ENCODE measurements around the gene CACNA2D2.

The CACNA2D2 gene

GRCh38 chr3:50512131-50512530, 8.7 kb upstream of the CACNA2D2 start:
- Histone ChIP-seq H3K4me3 (replicated peaks; ENCODE audit: insufficient read depth, low read length) (no peak overlapping the region), H3K27ac (replicated peaks) (no peak overlapping the region), H3K27me3 (ENCODE audit: insufficient read depth, poor library complexity, severe bottlenecking) (peaks cover 19% of the 10 kb centered on the region)
- no peak for TF ChIP-seq POLR2AphosphoS5 (IDR thresholded peaks at IDR 0.05; ENCODE audit: low read depth)
- DNase-seq (ENCODE audit: low read depth in 1 of 2, low spot score in 1 of 2): no peak

- no peak overlapping the region for H3K4me3 ChIP-seq (replicated peaks; ENCODE audit: insufficient read depth, low read length)
- no peak overlapping the region for H3K27ac ChIP-seq (replicated peaks)
- TF ChIP-seq CTCF (IDR thresholded peaks at IDR 0.05; ENCODE audit: insufficient read depth, low read length) (no peak), GABPA (IDR thresholded peaks at IDR 0.05; ENCODE audit: low read depth) (no peak), REST (IDR thresholded peaks at IDR 0.05; ENCODE audit: insufficient replicate concordance, low read depth) (no peak), SPI1 (IDR thresholded peaks at IDR 0.05; ENCODE audit: borderline replicate concordance, low read depth) (no peak), POLR2AphosphoS5 (IDR thresholded peaks at IDR 0.05; ENCODE audit: low read depth) (no peak)
- peaks cover 13% of the 10 kb centered on the region for H3K27me3 ChIP-seq (ENCODE audit: insufficient read depth, poor library complexity, severe bottlenecking)
- no peak for DNase-seq (ENCODE audit: low read depth in 1 of 2, low spot score in 1 of 2)
Measured at GRCh38 chr3:50510325-50510724, 6.9 kb upstream of the CACNA2D2 start.

GRCh38 chr3:50509715-50510114, 6.3 kb upstream of the CACNA2D2 start:
- peaks cover 10% of the 10 kb centered on the region for H3K27me3 ChIP-seq (ENCODE audit: insufficient read depth, poor library complexity, severe bottlenecking)
- no peak for DNase-seq (ENCODE audit: low read depth in 1 of 2, low spot score in 1 of 2)

More at GRCh38 chr3:50509715-50510114, 6.3 kb upstream of the CACNA2D2 start:
- TF ChIP-seq SPI1 (IDR thresholded peaks at IDR 0.05; ENCODE audit: borderline replicate concordance, low read depth) (no peak), CTCF (IDR thresholded peaks at IDR 0.05; ENCODE audit: insufficient read depth, low read length) (no peak), REST (IDR thresholded peaks at IDR 0.05; ENCODE audit: insufficient replicate concordance, low read depth) (no peak), GABPA (IDR thresholded peaks at IDR 0.05; ENCODE audit: low read depth) (no peak), POLR2AphosphoS5 (IDR thresholded peaks at IDR 0.05; ENCODE audit: low read depth) (no peak)
- no peak overlapping the region for H3K4me3 ChIP-seq (replicated peaks; ENCODE audit: insufficient read depth, low read length)
- no peak overlapping the region for H3K27ac ChIP-seq (replicated peaks)
